HFFc6 (cell line): ENCODE data around the gene ETV3. TPM values are rescaled to one million over a fixed set of nuclear protein-coding genes. Genes with fewer than 3 reads are reported as not detected.
"Not testable (repeated sequence)": the region's sequence is repeated elsewhere in the genome, so short reads cannot be mapped to it uniquely, and the experiment has no call there.

Experiments used
- DNase-seq: peaks from one replicate; pipeline ENCODE4 v3.0.0-alpha.2; 2018
- H3K27ac Mint-ChIP-seq: 2 replicates; pipeline ENCODE4 v1.8.0; 2020; ENCODE audit warnings: mild to moderate bottlenecking, mixed read lengths
- H3K27me3 Mint-ChIP-seq: 2 replicates; pipeline ENCODE4 v1.8.0; 2021; ENCODE audit warnings: mild to moderate bottlenecking, moderate library complexity, mixed read lengths; ENCODE audit not compliant: insufficient read depth
- H3K36me3 Mint-ChIP-seq: 2 replicates; pipeline ENCODE4 v1.8.0; 2021; ENCODE audit warnings: low read depth, mixed read lengths
- H3K4me1 Mint-ChIP-seq: 2 replicates; pipeline ENCODE4 v1.8.0; 2020; ENCODE audit warnings: low read depth, mixed read lengths
- H3K4me3 Mint-ChIP-seq: 2 replicates; pipeline ENCODE4 v1.8.0; 2020; ENCODE audit warnings: mild to moderate bottlenecking, moderate library complexity, mixed read lengths
- H3K9me3 Mint-ChIP-seq: 2 replicates; pipeline ENCODE4 v1.8.0; 2020; ENCODE audit warnings: mild to moderate bottlenecking, mixed read lengths
- CTCF ChIP-seq: fragments of 200-600 bp; sonication (generic); IDR thresholded peaks from 2 replicates; pipeline ENCODE4 v1.5.0; 2021; ENCODE audit warnings: antibody characterized with exemption, mild to moderate bottlenecking
- long read RNA-seq: library from polyadenylated mRNA; unstranded; transcript quantifications from one replicate; pipeline ENCODE4 v2.0.0, GENCODE V29; 2019
- total RNA-seq, 6 experiments: library from RNA; stranded (reverse); fragmentation: NEBNext Ultra II Directional; extraction: Animal tissue kit (Norgen Biotek cat#: 25700); gene quantifications; 2 replicates in 1 of 6; 3 replicates in 5 of 6; pipeline ENCODE4 v1.2.3, GENCODE V29; 2021

The ETV3 gene
- total RNA-seq: 10 to 100 TPM; 20.0 to 22.9 (median 21.0) TPM
- long read RNA-seq, partial matches to known transcripts: 1 of 6 reads
- long read RNA-seq, other reads (novel, unspliced or antisense): 2 of 6 reads

DNA sequence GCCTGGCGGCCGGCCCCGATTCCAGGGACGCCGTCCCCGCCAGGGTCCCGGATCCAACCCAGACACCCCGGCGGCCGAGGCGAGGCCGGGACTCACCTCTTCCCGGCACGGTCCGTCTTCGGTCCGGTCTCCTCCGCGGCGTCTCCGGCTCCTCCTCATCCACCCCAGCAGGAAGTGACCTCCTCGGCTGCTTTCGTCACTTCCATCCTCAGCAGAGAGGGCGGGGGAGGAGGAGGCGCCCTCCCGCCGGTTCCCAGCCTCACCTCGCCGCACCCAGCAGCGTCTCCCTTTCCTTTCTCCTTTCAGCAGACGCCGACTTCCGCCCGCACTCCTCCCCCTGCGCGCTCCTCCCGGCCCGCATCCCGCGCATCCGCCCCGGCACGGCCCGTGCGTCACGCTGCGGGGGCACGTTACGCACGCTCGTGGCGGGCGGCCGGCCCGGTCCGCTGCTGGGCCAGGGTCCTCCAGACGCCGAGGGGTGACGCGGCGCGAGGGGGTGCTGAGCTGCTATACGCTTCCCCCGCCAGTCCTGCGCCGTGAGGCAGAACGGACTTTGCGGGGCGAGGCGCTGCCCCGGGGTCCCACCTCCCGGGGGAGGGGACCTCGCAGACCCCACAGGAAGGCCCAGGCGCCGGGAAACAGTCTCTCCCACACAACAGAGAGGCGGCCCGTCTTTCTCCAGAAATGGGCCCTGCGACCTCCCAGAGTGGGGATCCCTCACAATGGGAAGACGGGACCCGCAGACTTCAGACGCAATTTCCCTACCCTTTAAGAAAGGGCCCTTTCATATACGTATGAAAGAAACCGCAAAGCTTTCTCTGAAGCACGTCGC, at the start of gene ETV3:
ETV3 (minus strand) TSS at position 176 of the 832 bp plus-strand sequence. CDS start 2,043 bp downstream, outside the sequence.
- Mint-ChIP-seq H3K27ac (peak within 1 kb of the TSS; percentile 97), H3K9me3 (no peaks in the 10 kb centered on the region; the same call in 1 of the 2 replicates), H3K4me1 (peaks cover 42% of the 10 kb centered on the region), H3K27me3 (peaks cover 10% of the 10 kb centered on the region), H3K36me3 (peaks cover 19% of the 10 kb centered on the region), H3K4me3 (peak within 1 kb of the TSS; percentile 99)
- no peak for TF ChIP-seq CTCF
- DNase-seq: peak; percentile 90

DNA sequence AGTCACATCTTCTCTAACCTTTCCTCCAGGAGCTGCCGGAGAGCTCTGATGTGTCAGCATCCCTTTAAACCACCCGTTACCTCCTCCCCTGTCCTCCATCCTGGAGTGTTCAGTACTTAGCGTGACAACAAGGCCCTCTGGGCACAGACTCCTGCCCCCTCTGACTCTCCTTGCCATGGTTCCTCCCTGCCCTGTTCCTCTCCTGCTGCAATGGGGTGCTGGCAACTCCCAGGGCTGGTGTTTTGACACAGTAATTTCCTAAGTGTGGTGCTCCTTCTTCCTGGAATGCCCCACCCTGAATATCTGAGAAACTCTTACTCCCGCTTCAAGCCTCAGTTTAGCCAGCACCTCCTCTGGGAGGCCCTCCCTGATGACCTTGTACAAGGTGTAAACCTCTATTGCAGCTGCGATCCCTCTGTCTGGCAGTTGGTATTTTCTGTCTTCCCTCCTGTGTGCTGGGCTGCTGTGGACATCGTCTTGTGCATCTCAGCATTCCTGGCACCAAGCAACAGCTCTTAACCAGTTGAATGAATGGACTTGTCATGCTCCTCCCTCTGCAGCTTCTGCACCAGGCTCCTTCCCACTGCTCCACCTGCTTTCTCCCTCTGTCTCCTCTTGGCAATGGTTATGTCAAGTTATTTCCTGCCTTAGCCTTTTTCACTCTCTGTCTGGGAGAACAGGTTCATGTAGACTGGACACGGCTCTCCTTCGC, 48.2 kb upstream of the ETV3 start:
- DNase-seq: no peak
- no peak overlapping the region for H3K4me3 Mint-ChIP-seq
- no peaks in the 10 kb centered on the region for H3K4me1 Mint-ChIP-seq
- no peaks in the 10 kb centered on the region for H3K9me3 Mint-ChIP-seq
- no peaks in the 10 kb centered on the region for H3K36me3 Mint-ChIP-seq
- H3K27me3 Mint-ChIP-seq: peaks cover 46% of the 10 kb centered on the region
- H3K27ac Mint-ChIP-seq: no peak overlapping the region
- TF ChIP-seq CTCF: no peak

DNA sequence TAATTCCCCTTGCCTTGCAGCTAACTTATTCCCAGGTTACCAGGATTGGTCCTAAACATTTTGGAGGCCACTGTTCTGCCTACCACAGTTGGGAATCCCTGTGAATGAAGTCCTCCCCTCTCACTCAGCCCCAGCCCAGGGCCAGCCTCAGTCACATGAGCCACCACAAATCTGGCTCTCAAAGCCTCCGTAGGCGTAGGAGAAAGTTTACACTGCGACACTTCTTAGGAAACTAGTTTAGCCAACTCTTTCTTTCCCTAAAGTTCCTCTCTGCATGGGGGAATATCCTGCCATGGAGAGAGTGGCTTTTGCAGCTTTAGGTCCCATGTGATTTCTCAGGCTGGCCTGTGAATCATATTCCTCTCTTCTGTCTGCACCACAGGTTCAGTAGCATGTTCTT, 45.7 kb upstream of the ETV3 start:
- Mint-ChIP-seq H3K36me3 (no peaks in the 10 kb centered on the region), H3K27me3 (peaks cover 51% of the 10 kb centered on the region), H3K4me1 (no peaks in the 10 kb centered on the region), H3K9me3 (no peaks in the 10 kb centered on the region), H3K4me3 (no peak overlapping the region), H3K27ac (no peak overlapping the region)
- DNase-seq: no peak
- TF ChIP-seq CTCF: no peak

DNA sequence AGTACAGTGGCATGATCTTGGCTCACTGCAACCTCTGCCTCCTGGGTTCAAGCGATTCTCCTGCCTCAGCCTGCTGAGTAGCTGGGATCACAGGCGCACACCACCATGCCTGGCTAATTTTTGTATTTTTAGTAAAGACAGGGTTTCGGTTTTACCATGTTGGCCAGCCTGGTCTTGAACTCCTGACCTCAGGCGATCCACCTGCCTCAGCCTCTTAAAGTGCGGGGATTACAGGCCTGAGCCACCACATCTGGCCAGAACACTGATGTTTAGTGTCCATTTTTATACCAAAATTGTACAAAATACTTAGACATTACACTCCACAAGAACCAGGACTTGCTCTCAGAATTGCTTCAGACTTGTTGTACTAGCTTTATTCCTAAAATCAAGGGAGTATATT, 44.2 kb upstream of the ETV3 start:
- not testable (repeated sequence) for H3K36me3 Mint-ChIP-seq, H3K27ac Mint-ChIP-seq, H3K4me3 Mint-ChIP-seq, H3K4me1 Mint-ChIP-seq, DNase-seq, H3K9me3 Mint-ChIP-seq
- peaks cover 58% of the 10 kb centered on the region for H3K27me3 Mint-ChIP-seq

DNA sequence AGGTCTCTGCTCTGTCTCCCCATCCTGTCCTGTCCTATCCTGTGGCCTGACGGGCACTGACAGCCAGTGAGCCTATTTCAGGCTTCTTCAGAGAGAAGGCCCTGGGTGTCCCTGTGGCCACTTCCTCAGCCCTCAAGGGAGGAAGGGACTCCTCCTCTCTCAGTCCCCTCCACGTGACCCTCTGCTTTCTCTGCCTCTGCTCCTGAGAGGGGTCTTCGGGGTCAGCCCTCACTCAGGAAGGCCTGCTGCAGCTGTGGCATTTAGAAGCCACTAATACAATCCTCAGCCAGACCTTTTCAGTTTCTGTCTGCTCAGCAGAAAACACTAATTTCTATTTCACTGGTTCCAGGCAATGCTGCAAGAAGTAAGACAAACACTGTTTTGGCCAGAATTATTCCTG, 43.6 kb upstream of the ETV3 start:
- no peaks in the 10 kb centered on the region for H3K36me3 Mint-ChIP-seq
- H3K27me3 Mint-ChIP-seq: peaks cover 61% of the 10 kb centered on the region
- H3K9me3 Mint-ChIP-seq: no peaks in the 10 kb centered on the region
- DNase-seq: no peak
- no peaks in the 10 kb centered on the region for H3K4me1 Mint-ChIP-seq
- H3K27ac Mint-ChIP-seq: no peak overlapping the region
- TF ChIP-seq CTCF: no peak
- no peak overlapping the region for H3K4me3 Mint-ChIP-seq

DNA sequence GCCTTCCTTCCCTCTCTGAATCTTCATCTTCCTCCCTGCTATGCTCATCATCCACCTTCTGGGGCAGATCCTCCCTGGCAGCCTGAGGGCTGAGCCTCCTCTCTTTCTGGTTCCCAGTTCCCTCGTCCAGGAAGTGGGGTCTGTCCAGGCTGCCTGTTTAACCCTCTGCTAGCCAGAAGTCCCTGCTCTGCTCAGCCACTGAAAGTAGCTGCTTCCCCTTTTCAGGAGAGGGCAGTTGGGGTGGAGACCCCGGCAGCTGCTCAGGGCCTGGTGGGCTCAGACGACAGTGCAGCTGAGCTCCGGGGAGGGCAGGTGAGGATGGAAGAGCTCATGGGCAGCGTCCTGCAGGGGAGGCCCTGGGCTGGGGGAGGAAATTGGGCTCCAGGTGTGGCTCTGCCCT, 43.1 kb upstream of the ETV3 start:
- H3K27ac Mint-ChIP-seq: no peak overlapping the region
- no peaks in the 10 kb centered on the region for H3K9me3 Mint-ChIP-seq
- no peaks in the 10 kb centered on the region for H3K4me1 Mint-ChIP-seq
- H3K27me3 Mint-ChIP-seq: peaks cover 61% of the 10 kb centered on the region
- no peak overlapping the region for H3K4me3 Mint-ChIP-seq
- no peak for DNase-seq
- TF ChIP-seq CTCF: no peak
- H3K36me3 Mint-ChIP-seq: no peaks in the 10 kb centered on the region
